Psoas muscle (tissue), 8 donors: Measurements from ENCODE around the gene GJC1. TPM values are rescaled to one million over a fixed set of nuclear protein-coding genes. Genes with fewer than 3 reads are reported as not detected.

Experiments
- ATAC-seq, 4 donors: fragments of 200-7000 bp; cut with Tn5 transposase; one replicate each; pipeline ENCODE4 v1.9.1; 2020; ENCODE audit warnings: moderate library complexity in 3 of 4, mild to moderate bottlenecking in 2 of 4
- DNase-seq, 2 donors: peaks; one replicate each; pipeline ENCODE4 v3.0.0-alpha.2; 2020
- H3K27ac ChIP-seq: fragments of 200-600 bp; one replicate; pipeline ENCODE4 v1.8.0; 2022
- H3K27me3 ChIP-seq, 3 donors: fragments of 200-600 bp in 1 of 3; one replicate each; pipeline versions ENCODE4 v1.6.1 to v1.8.0; 2013 to 2022; ENCODE audit warnings: low read length in 2 of 3, mild to moderate bottlenecking in 2 of 3, moderate library complexity in 1 of 3; ENCODE audit not compliant: insufficient read depth in 3 of 3
- H3K36me3 ChIP-seq, 2 donors: fragments of 200-600 bp in 1 of 2; one replicate each; pipeline versions ENCODE4 v1.6.1 to v1.8.0; 2013 to 2022; ENCODE audit warnings: low read depth in 1 of 2, mild to moderate bottlenecking in 1 of 2, moderate library complexity in 1 of 2; ENCODE audit not compliant: insufficient read depth in 1 of 2
- H3K4me1 ChIP-seq: fragments of 200-600 bp; one replicate; pipeline ENCODE4 v1.8.0; 2022
- H3K4me3 ChIP-seq: fragments of 200-600 bp; one replicate; pipeline ENCODE4 v1.8.0; 2022; ENCODE audit warnings: mild to moderate bottlenecking
- H3K9me3 ChIP-seq: fragments of 200-600 bp; one replicate; pipeline ENCODE4 v1.8.0; 2022
- WGBS, 3 donors: extraction: QIAGEN DNeasy Blood & Tissue Kit; methylation state at CpG; one replicate each; pipeline versions ENCODE4 v1.1.6 to v1.1.7; 2013; 5-methylcytosine and 5-hydroxymethylcytosine counted together
- intact Hi-C, 2 donors: fragments of 100-400 bp; cut with DNase I; formaldehyde crosslinking; loops; one replicate each; pipeline versions ENCODE4 v1.11.0 to v1.14.2; 2022
- polyA plus RNA-seq, 3 donors: library from polyadenylated mRNA; stranded (reverse); fragments of 200-250 nt; gene quantifications; one replicate each; pipeline ENCODE4 v1.2.3, GENCODE V29; 2013
- total RNA-seq, 4 donors: library from RNA; stranded (reverse); fragmentation: NEBNext Ultra II Directional in 2 of 4; extraction: Animal tissue kit (Norgen Biotek cat#: 25700) in 2 of 4; gene quantifications; one replicate each; pipeline versions ENCODE4 v1.2.1 to v1.2.4, GENCODE V29; 2021 to 2023
- TF ChIP-seq, protein P1 (sequence below): fragments of 200-600 bp; IDR thresholded peaks from one replicate; pipeline ENCODE4 v1.8.0; 2022; ENCODE audit warnings: antibody characterized with exemption
- donor health status: healthy with polysubstance abuse.
- donor health status: DM: no; HTN: no; CAD: no; lungs with moderate emphysema.
- donor health status: Bipolar disorder and iron deficiency.
- donor health status: healthy.
- donor health status: DM: yes; HTN: yes; CAD: no.
- donor health status: DM: no; HTN: no; CAD: no.
- donor health status: DM: no; HTN: no; CAD: no.
- donor health status: DM: yes; HTN: yes; CAD: no.

Gene GJC1
- total and polyA plus RNA-seq, 7 donors: 2.2 to 7.9 (median 4.7) TPM

DNA sequence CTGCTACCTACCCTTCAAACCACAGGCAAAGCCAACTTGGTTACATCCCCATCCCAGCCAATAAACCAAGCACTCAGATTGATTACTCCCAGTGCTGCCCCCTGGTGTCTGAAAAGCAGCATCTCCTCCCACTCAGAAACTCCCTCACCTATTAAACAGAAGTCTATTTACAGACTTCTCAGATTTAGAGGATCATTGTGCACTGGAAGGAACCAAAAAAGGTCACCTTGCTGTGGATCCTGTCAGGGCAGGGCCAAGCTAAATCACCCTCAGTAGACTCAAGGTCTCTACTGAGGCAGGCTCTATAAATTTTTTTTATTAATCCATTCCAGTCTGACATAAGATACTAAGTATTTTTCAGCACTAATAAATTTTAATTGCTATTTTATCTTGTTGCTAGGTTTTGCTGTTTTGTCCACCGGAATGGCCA is 35.2 kb upstream of the GJC1 start:
- 55 to 64% (median 56%) methylated on average over 1 of the region's 1 CpG for WGBS, 3 donors
- no peak overlapping the region for H3K27ac ChIP-seq
- TF ChIP-seq, protein P1, sequence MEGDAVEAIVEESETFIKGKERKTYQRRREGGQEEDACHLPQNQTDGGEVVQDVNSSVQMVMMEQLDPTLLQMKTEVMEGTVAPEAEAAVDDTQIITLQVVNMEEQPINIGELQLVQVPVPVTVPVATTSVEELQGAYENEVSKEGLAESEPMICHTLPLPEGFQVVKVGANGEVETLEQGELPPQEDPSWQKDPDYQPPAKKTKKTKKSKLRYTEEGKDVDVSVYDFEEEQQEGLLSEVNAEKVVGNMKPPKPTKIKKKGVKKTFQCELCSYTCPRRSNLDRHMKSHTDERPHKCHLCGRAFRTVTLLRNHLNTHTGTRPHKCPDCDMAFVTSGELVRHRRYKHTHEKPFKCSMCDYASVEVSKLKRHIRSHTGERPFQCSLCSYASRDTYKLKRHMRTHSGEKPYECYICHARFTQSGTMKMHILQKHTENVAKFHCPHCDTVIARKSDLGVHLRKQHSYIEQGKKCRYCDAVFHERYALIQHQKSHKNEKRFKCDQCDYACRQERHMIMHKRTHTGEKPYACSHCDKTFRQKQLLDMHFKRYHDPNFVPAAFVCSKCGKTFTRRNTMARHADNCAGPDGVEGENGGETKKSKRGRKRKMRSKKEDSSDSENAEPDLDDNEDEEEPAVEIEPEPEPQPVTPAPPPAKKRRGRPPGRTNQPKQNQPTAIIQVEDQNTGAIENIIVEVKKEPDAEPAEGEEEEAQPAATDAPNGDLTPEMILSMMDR: peak; percentile 80
- no peaks in the 10 kb centered on the region for H3K27me3 ChIP-seq
- ATAC-seq (peak; percentile 70 to 84 (median 71)), DNase-seq (peak; percentile 40 to 66)
- intact Hi-C loops: loop anchor here (1.0 to 2.0 kb wide), 2 partner anchors 90 kb away; no protein-coding TSS in a partner anchor
- H3K36me3 ChIP-seq: peaks cover 22 to 96% of the 10 kb centered on the region in 2 donors
- no peaks in the 10 kb centered on the region for H3K9me3 ChIP-seq
- H3K4me3 ChIP-seq: no peak overlapping the region
- no peaks in the 10 kb centered on the region for H3K4me1 ChIP-seq

DNA sequence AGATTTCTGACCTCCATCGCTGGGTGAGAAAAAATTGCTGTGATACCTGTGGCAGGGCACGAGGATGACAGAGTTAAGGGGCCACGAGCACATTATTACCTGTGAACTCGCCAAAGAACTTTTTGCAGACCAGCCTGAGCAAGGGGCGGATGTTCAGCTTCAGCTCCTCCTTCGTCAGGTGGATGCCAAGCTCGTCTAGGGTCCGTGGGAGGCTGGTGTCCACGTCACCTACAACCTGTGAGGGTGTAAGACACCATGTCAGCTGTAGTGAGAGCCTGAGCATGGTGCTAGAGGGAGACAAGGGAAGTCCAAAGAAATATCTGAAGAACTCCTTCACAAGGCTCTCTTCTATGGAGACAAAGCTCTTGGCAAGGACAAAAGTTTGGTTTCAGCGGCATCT is 34.7 kb upstream of the GJC1 start:
- Histone ChIP-seq H3K27me3 (no peaks in the 10 kb centered on the region), H3K36me3 (peaks cover 23 to 96% of the 10 kb centered on the region in 2 donors), H3K27ac (no peak overlapping the region), H3K4me1 (no peaks in the 10 kb centered on the region), H3K4me3 (no peak overlapping the region), H3K9me3 (no peaks in the 10 kb centered on the region)
- TF ChIP-seq, protein P1: no peak
- intact Hi-C loops: loop anchor here (1.0 to 2.0 kb wide), 2 partner anchors 90 kb away; no protein-coding TSS in a partner anchor
- WGBS, 3 donors: 64 to 74% (median 70%) methylated on average over 10 of the region's 10 CpGs
- no peak for DNase-seq
- peak in 1 of 4 donors; percentile 16 for ATAC-seq

DNA sequence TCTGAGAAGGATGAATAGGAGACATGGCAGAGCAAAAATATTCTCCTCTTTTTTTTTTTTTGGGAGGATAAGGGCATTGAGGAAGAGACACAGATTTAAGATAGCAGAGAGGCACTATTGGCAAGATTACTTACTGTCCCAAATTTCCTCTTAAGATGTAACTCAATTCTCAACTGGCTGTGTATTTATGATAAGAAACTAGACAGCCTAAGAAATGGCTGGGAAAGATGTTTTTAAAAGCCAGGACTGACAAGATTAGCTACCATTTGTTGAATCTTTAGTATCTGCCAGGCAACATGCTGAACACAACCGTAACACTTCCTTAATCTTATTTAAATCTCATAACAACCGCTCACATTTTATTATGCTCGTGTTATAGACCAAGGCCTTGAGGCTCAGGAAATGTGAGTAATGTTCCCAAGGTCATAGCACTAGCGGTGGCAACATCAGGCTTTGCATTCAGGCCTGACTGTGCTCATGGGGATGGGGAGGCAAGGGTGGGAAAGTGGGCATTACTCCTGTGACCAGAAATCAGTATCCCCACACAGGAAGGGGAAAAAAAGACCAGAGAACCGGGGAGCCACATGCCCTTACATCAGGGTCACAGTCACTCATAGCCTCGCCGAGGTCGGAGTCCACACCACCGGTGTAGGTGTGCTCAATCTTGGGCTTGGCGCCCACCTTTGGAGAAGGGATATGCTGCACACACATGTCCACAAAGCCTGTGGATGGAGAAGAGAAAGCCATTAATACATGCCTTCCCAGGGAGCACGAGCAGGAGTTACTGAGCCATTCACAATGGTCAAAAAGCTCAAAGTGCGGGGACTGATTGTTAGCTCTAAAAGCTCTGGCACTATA is 33.2 kb upstream of the GJC1 start:
- 83 to 89% (median 86%) methylated on average over 12 of the region's 12 CpGs for WGBS, 3 donors
- Histone ChIP-seq H3K4me1 (no peaks in the 10 kb centered on the region), H3K36me3 (peaks cover 20 to 96% of the 10 kb centered on the region in 2 donors), H3K9me3 (no peaks in the 10 kb centered on the region), H3K27ac (no peak overlapping the region), H3K4me3 (no peak overlapping the region), H3K27me3 (no peaks in the 10 kb centered on the region)
- DNase-seq: no peak
- no peak for ATAC-seq
- intact Hi-C loops: no loop called here
- TF ChIP-seq, protein P1: no peak

DNA sequence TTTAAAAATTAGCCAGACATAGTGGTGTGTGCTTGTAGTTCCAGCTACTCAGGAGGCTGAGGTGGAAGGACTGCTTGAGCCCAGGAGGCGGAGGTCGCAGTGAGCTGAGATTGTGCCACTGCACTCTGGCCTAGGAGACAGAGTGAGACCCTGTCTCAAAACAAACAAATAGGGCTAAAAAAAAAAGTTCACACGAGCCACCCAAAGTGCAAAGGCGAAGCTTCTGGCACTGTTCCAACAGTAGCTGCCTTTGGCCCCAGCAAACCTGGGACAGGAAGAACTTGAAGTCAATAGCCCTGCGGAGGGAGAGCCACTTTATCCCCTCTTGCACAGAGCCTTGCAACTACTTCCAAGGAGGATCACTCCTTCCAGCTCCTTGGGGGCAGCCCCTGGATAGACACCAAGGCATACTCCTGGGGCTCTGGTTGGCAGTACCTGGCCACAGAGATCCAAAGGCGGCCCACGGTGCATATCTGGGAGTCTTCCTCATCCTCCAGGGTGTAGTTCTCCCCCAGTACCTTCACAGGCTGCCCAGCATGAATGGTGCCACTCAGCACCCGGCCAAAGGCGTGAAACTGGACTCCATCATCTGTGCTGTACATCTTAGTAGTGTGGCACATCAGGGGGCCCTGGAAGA is 32.3 kb upstream of the GJC1 start:
- WGBS, 3 donors: 84 to 86% (median 85%) methylated on average over 9 of the region's 9 CpGs
- ATAC-seq: no peak
- no peak overlapping the region for H3K27ac ChIP-seq

More for the DNA sequence above, 32.3 kb upstream of the GJC1 start:
- DNase-seq: no peak
- Histone ChIP-seq H3K36me3 (peaks cover 20 to 96% of the 10 kb centered on the region in 2 donors), H3K4me1 (no peaks in the 10 kb centered on the region), H3K9me3 (no peaks in the 10 kb centered on the region), H3K27me3 (no peaks in the 10 kb centered on the region), H3K4me3 (no peak overlapping the region)
- intact Hi-C loops: no loop called here
- TF ChIP-seq, protein P1: no peak
